NB4 (cell line): Measurements from ENCODE around the gene SIAH3.

Experiments
- MYC ChIP-seq: IDR thresholded peaks from 2 replicates; pipeline ENCODE4 v1.6.1; 2011; ENCODE audit warnings: low read depth, low read length
- POLR2A ChIP-seq: IDR thresholded peaks from 2 replicates; pipeline ENCODE4 v1.6.1; 2011; ENCODE audit warnings: mild to moderate bottlenecking; ENCODE audit not compliant: insufficient read length; ENCODE audit errors: extremely low read depth
- TF ChIP-seq, protein P1 (sequence below): IDR thresholded peaks from one replicate; pipeline ENCODE4 v1.5.1; 2012; ENCODE audit warnings: low read depth, low read length

DNA sequence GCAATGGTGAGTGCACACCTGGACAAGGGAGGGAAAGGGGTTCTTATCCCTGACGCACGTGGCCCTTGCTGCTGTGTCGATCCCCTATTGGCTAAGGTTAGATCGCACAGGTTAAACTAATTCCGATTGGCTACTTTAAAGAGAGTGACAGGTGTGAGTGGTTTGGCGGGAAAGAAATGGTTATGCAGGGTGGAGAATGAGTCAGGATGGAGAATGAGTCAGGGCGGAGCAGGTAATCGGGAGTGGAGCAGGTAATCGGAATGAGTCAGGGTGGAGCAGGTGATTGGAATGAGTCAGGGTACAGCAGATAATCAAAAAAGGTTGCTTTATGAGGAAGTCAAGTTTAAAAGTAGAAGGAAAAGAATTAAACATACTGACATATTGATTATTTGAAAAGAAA, 24.4 kb upstream of the SIAH3 start:
- TF ChIP-seq, protein P1, sequence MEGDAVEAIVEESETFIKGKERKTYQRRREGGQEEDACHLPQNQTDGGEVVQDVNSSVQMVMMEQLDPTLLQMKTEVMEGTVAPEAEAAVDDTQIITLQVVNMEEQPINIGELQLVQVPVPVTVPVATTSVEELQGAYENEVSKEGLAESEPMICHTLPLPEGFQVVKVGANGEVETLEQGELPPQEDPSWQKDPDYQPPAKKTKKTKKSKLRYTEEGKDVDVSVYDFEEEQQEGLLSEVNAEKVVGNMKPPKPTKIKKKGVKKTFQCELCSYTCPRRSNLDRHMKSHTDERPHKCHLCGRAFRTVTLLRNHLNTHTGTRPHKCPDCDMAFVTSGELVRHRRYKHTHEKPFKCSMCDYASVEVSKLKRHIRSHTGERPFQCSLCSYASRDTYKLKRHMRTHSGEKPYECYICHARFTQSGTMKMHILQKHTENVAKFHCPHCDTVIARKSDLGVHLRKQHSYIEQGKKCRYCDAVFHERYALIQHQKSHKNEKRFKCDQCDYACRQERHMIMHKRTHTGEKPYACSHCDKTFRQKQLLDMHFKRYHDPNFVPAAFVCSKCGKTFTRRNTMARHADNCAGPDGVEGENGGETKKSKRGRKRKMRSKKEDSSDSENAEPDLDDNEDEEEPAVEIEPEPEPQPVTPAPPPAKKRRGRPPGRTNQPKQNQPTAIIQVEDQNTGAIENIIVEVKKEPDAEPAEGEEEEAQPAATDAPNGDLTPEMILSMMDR = no peak
- TF ChIP-seq MYC (no peak), POLR2A (no peak)
